ENCODE measurements around the gene TSHZ1.

DNA sequence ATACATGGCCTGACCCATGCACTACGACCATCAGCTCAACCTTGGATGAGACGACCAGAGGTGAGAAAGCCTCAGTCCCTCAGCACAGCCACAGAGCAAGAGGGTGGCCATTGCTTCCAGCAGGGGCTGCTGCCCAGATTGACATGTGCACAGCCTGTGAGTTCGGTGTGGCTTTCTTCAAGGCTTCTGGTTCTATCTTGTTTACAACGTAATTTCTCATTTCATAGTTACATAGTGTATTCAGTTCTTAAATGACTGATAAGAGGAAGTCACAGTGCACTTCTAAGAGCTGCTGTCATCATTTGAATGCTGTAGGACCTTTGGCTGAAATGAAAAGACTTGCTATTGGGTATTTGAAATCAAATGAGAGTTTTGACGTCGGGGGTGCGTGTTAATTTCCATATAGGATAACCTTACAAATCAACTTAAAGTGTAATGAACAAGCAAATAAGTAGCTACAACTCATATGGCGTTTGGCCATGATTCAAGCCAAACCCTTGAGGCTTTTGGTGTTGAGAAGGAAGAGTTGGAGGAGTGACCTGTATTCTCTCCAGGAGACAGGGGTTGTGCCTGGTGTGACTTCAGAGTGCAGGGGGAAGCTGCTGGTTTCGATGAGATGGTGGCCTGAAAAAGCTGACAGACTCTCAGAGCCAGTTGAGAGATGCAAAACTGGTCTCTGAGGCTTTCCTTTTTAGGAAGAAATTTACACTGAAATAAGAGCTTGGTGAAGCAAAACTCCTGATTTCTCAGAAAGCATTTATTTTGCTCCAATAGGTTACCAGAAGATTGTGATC is 51.0 kb downstream of the TSHZ1 start:
- TF ChIP-seq SUZ12 (IDR thresholded peaks at IDR 0.05) (no peak), FOXK2 (IDR thresholded peaks at IDR 0.05) (no peak), FOXA1 (IDR thresholded peaks at IDR 0.05) (no peak), LEF1 (IDR thresholded peaks at IDR 0.05; ENCODE audit: borderline replicate concordance) (no peak), ELF4 (IDR thresholded peaks at IDR 0.05) (no peak), SP1 (IDR thresholded peaks at IDR 0.05) (no peak), NFRKB (IDR thresholded peaks at IDR 0.05) (no peak), CTBP1 (IDR thresholded peaks at IDR 0.05; ENCODE audit: borderline replicate concordance) (no peak), ZNF384 (IDR thresholded peaks at IDR 0.05) (no peak), TARDBP (IDR thresholded peaks at IDR 0.05) (no peak), BHLHE40 (IDR thresholded peaks at IDR 0.05; ENCODE audit: borderline replicate concordance) (no peak)
- TF ChIP-seq, protein P1, sequence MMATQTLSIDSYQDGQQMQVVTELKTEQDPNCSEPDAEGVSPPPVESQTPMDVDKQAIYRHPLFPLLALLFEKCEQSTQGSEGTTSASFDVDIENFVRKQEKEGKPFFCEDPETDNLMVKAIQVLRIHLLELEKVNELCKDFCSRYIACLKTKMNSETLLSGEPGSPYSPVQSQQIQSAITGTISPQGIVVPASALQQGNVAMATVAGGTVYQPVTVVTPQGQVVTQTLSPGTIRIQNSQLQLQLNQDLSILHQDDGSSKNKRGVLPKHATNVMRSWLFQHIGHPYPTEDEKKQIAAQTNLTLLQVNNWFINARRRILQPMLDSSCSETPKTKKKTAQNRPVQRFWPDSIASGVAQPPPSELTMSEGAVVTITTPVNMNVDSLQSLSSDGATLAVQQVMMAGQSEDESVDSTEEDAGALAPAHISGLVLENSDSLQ (IDR thresholded peaks at IDR 0.05): no peak

Measured in HEK293T (cell line).